DOHH2 (cell line): ENCODE data around the gene GPX1.
"Not testable (repeated sequence)": the region's sequence is repeated elsewhere in the genome, so short reads cannot be mapped to it uniquely, and the experiment has no call there.

Source experiments
- H3F3A ChIP-seq: fragments of 200-600 bp; sonication (generic), shearing (Covaris generic); 2 replicates; pipeline ENCODE4 v1.6.0; 2016; ENCODE audit warnings: antibody characterized with exemption, mild to moderate bottlenecking; ENCODE audit not compliant: control insufficient read depth, insufficient read depth
- H3K27ac ChIP-seq: fragments of 200-600 bp; sonication (generic); 2 replicates; pipeline ENCODE4 v1.5.1; 2014; ENCODE audit warnings: low read depth, mild to moderate bottlenecking, low read length, moderate library complexity
- H3K27me3 ChIP-seq: fragments of 200-600 bp; sonication (generic); 2 replicates; pipeline ENCODE4 v1.6.1; 2014; ENCODE audit warnings: mild to moderate bottlenecking, low read length, mixed read lengths; ENCODE audit not compliant: control insufficient read depth
- H3K36me3 ChIP-seq: fragments of 200-600 bp; sonication (generic); 2 replicates; pipeline ENCODE4 v1.6.1; 2014; ENCODE audit warnings: mild to moderate bottlenecking, low read length, moderate library complexity, mixed read lengths; ENCODE audit not compliant: control insufficient read depth
- H3K4me1 ChIP-seq: fragments of 200-600 bp; sonication (generic); 2 replicates; pipeline ENCODE4 v1.6.1; 2014; ENCODE audit warnings: mild to moderate bottlenecking, low read length, mixed read lengths; ENCODE audit not compliant: control insufficient read depth
- H3K4me2 ChIP-seq: fragments of 200-600 bp; sonication (generic); 2 replicates; pipeline ENCODE4 v1.6.0; 2014; ENCODE audit warnings: mild to moderate bottlenecking, low read length, moderate library complexity
- H3K4me3 ChIP-seq: fragments of 200-600 bp; sonication (generic); 2 replicates; pipeline ENCODE4 v1.5.1; 2014; ENCODE audit warnings: mild to moderate bottlenecking, low read length, mixed read lengths
- H3K79me2 ChIP-seq: fragments of 200-600 bp; sonication (generic); 2 replicates; pipeline ENCODE4 v1.6.1; 2014; ENCODE audit warnings: mild to moderate bottlenecking, low read length, mixed read lengths; ENCODE audit not compliant: control insufficient read depth
- H3K9me2 ChIP-seq: fragments of 200-600 bp; sonication (generic); replicated peaks from 2 replicates; pipeline ENCODE4 v1.6.1; 2014; ENCODE audit warnings: mild to moderate bottlenecking, low read length, mixed read lengths; ENCODE audit not compliant: control insufficient read depth
- H3K9me3 ChIP-seq: fragments of 200-600 bp; sonication (generic); 2 replicates; pipeline ENCODE4 v1.6.1; 2014; ENCODE audit warnings: antibody characterized with exemption, low read length, mixed read lengths; ENCODE audit not compliant: control insufficient read depth, insufficient read depth
- H4K20me1 ChIP-seq: fragments of 200-600 bp; sonication (generic); 2 replicates; pipeline ENCODE4 v1.6.0; 2014; ENCODE audit warnings: low read depth, mild to moderate bottlenecking, antibody characterized with exemption, low read length, moderate library complexity; ENCODE audit not compliant: control insufficient read depth, insufficient read depth
- EZH2phosphoT487 ChIP-seq: fragments of 200-600 bp; sonication (generic); IDR thresholded peaks from 2 replicates; pipeline ENCODE4 v1.6.1; 2017; ENCODE audit warnings: borderline replicate concordance, mild to moderate bottlenecking, antibody characterized with exemption, low read length, moderate library complexity, mixed read lengths
- TF ChIP-seq, protein P1 (sequence below): fragments of 200-600 bp; sonication (generic); IDR thresholded peaks from one replicate; pipeline ENCODE4 v1.5.1; 2014; ENCODE audit warnings: antibody characterized with exemption, mild to moderate bottlenecking, low read depth, low read length; ENCODE audit not compliant: poor library complexity, severe bottlenecking

The GPX1 gene

GRCh38 chr3:49401766-49402165, 43.6 kb upstream of the GPX1 start:
- no peaks in the 10 kb centered on the region for H3K9me3 ChIP-seq
- H3K27ac ChIP-seq = peak overlapping the region; percentile 34
- peaks cover 7% of the 10 kb centered on the region for H3F3A ChIP-seq
- peaks cover 34% of the 10 kb centered on the region for H4K20me1 ChIP-seq
- peaks cover 100% of the 10 kb centered on the region for H3K79me2 ChIP-seq
- H3K9me2 ChIP-seq = no peaks in the 10 kb centered on the region
- no peaks in the 10 kb centered on the region for H3K27me3 ChIP-seq
- H3K4me2 ChIP-seq = peak overlapping the region; percentile 54
- no peak for TF ChIP-seq EZH2phosphoT487
- TF ChIP-seq, protein P1, sequence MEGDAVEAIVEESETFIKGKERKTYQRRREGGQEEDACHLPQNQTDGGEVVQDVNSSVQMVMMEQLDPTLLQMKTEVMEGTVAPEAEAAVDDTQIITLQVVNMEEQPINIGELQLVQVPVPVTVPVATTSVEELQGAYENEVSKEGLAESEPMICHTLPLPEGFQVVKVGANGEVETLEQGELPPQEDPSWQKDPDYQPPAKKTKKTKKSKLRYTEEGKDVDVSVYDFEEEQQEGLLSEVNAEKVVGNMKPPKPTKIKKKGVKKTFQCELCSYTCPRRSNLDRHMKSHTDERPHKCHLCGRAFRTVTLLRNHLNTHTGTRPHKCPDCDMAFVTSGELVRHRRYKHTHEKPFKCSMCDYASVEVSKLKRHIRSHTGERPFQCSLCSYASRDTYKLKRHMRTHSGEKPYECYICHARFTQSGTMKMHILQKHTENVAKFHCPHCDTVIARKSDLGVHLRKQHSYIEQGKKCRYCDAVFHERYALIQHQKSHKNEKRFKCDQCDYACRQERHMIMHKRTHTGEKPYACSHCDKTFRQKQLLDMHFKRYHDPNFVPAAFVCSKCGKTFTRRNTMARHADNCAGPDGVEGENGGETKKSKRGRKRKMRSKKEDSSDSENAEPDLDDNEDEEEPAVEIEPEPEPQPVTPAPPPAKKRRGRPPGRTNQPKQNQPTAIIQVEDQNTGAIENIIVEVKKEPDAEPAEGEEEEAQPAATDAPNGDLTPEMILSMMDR = no peak
- H3K36me3 ChIP-seq = peaks cover 62% of the 10 kb centered on the region
- peaks cover 68% of the 10 kb centered on the region for H3K4me1 ChIP-seq
- H3K4me3 ChIP-seq = 0 out of 2 replicates have a peak overlapping the region, but pooled peaks have one; percentile 20

DNA sequence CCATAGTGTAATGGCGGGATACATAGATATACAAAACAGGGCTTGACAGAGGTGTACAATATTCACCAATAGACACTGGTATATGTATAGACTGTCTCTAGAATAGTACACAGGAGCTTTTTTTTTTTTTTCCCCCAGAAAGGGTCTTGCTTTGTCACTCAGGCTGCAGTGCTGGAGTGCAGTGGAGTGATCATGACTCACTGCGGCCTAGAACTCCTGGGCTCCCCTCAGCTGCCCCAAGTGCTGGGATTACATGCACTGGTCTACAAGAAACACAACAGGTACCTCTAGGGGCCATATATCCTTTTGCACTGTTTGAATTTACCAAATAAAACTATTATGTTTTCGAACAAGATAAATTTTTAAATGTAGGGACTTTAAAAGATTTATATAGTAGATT, 41.3 kb upstream of the GPX1 start:
- Histone ChIP-seq H3K9me2 (no peaks in the 10 kb centered on the region), H3K4me2 (no peak overlapping the region), H3K36me3 (peaks cover 70% of the 10 kb centered on the region), H3K27me3 (no peaks in the 10 kb centered on the region), H3K9me3 (no peaks in the 10 kb centered on the region), H3K4me1 (peaks cover 73% of the 10 kb centered on the region), H3F3A (peaks cover 4% of the 10 kb centered on the region), H3K79me2 (peaks cover 100% of the 10 kb centered on the region), H4K20me1 (peaks cover 47% of the 10 kb centered on the region), H3K4me3 (no peak overlapping the region), H3K27ac (no peak overlapping the region)
- TF ChIP-seq, protein P1 = no peak
- TF ChIP-seq EZH2phosphoT487 = no peak

DNA sequence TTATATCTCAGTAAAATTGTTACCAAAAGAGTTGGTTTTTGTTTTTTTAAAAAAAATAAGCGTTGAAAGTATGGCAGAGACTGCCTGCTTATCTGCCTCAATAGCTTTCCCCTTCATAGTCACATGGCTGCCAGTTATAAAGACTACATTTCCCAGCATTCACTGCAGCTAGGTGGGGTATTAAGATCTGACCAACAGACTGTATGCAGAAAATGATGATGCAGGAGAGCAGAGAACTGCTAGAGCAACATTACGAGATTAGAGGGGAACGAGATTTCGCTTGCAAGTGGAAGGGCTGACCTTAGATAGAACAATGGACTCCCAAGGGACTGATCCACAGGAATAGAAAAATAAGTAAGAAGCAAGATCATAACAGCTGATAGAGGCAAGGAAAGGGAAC, 39.3 kb upstream of the GPX1 start:
- H3K4me2 ChIP-seq = no peak overlapping the region
- peaks cover 58% of the 10 kb centered on the region for H3K4me1 ChIP-seq
- H3K4me3 ChIP-seq = no peak overlapping the region
- H3K9me3 ChIP-seq = no peaks in the 10 kb centered on the region
- peaks cover 4% of the 10 kb centered on the region for H3F3A ChIP-seq
- H3K9me2 ChIP-seq = no peaks in the 10 kb centered on the region
- H3K36me3 ChIP-seq = peaks cover 68% of the 10 kb centered on the region
- TF ChIP-seq, protein P1 = no peak
- no peak for TF ChIP-seq EZH2phosphoT487
- H4K20me1 ChIP-seq = peaks cover 46% of the 10 kb centered on the region
- H3K79me2 ChIP-seq = peaks cover 100% of the 10 kb centered on the region
- H3K27ac ChIP-seq = no peak overlapping the region
- no peaks in the 10 kb centered on the region for H3K27me3 ChIP-seq

GRCh38 chr3:49391310-49391709, 33.2 kb upstream of the GPX1 start:
- H3K27ac ChIP-seq, H3K9me2 ChIP-seq, H3K4me2 ChIP-seq, H3K27me3 ChIP-seq, H3K4me3 ChIP-seq, H3F3A ChIP-seq, H3K9me3 ChIP-seq: not testable (repeated sequence)
- Histone ChIP-seq H3K36me3 (peaks cover 57% of the 10 kb centered on the region), H3K79me2 (peaks cover 99% of the 10 kb centered on the region), H4K20me1 (peaks cover 27% of the 10 kb centered on the region), H3K4me1 (peaks cover 43% of the 10 kb centered on the region)
